Activated CD8-positive, alpha-beta memory T cell treated with anti-CD3 and anti-CD28 coated beads for 48 hours (primary cell): ENCODE measurements around the gene ITPR1.

Source experiments
- DNase-seq, 3 experiments: peaks; one replicate each; pipeline ENCODE4 v3.0.0-alpha.2; 2020; ENCODE audit warnings: low read depth in 2 of 3, low spot score in 2 of 3

The ITPR1 gene

DNA sequence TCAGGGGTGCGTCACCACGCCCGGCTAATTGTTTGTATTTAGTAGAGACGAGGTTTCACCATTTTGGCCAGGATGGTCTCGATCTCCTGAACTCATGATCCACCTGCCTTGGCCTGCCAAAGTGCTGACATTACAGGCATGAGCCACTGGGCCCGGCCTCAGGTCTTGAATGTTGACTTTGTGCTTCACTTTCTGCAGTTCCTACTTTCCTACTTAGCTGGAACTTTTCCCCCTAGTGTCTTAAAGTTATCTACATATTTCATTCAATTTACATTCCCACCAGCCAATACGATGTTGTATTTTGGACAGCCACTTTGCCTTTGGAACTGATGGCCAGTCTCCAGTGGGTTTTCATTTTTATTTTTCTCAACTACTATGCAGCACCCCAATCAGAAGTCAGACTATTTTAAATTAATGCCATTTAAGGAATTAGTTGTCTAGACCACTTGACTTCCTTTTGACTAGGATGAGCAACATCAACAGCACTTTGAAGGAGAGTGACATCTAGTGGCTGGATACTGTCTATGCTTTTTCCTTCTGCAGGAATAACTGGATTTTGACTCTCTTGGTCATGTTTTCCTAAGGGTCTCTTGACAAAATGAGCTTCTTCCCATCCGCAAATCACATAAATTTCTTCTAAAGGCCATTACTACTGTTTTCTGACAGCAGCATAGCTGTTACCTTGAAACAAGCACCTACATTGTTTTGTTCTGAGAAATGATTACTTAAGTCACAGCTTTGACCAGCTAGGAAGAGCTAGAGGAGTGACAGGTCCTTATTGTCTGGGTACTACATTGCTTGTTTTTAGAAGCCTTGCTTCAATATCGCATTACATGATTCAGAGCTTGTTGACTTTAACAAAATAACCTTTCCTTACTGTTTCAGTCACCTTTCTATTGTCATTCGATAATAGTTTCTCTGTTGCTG lies 140.2 kb downstream of the ITPR1 start:
- no peak for DNase-seq

DNA sequence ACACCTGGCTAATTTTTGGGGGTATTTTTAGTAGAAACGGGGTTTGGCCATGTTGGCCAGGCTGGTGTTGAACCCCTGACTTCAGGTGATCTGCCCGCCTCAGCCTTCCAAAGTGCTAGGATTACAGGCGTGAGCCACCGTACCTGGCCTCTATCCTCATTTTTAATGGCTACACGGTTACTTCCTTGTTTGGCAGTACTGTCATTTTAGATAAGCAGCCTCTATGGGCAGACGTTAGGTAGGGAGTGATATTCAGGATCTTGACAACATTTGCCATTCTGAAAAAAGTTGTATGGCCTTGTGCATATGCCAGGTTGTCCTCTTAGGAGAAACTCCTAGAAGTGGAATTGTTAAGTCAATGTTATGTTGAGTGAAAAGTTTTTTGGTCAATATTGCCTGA lies 141.7 kb downstream of the ITPR1 start:
- no peak for DNase-seq

DNA sequence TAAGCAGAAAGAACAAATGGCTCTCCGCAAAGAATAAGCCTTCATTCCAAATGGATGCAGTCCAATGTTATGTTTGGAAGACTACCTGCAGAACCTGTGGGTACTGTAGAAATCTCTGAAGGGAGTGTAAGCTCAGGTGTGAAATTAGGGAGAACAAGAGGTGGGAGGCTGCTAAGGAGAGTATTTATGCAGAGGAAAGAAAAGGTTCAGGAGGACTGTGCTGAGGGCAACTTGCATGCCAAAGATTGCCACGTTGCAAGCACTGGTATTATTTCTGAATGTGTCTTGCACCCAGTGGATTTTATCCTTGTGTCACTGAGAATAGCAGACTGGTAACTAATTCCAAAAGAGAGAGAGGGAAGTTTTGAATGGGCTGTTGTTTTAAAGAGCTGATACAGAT lies 144.1 kb downstream of the ITPR1 start:
- no peak for DNase-seq

DNA sequence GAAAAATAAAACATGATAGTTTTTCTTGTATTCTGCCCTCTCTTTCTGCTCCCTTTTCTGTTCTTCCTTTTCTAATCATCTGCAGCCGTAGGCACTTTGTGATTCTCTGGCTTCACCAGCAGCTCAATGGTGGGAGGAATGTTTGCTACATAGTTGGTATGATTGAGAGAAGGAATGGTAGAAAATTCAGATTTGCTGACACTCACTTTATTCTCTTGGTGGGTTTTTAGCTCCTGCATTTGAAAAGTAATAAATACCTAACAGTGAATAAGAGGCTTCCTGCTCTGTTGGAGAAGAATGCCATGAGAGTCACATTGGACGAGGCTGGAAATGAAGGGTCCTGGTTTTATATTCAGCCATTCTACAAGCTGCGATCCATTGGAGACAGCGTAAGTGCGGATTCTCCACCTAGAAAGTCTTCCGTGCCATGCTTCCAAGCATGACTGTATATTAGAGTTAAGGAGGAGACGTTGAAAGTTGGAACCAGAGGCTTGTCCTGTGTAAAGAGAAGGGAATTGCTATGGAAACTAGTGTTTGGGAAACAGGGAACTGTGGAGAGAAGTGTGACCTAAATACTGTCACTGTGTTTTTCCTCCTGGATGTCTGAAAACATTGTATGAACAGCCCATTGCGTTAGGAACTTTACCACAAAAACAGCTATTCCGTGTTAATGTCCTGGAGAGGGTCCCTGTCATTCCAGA lies 148.9 kb downstream of the ITPR1 start:
- no peak for DNase-seq

GRCh38 chr3:4642611-4643010 lies 149.5 kb downstream of the ITPR1 start:
- DNase-seq, result no peak

- DNase-seq, result no peak
These were observed 150.9 kb downstream of the ITPR1 start for GRCh38 chr3:4643904-4644547.

DNA sequence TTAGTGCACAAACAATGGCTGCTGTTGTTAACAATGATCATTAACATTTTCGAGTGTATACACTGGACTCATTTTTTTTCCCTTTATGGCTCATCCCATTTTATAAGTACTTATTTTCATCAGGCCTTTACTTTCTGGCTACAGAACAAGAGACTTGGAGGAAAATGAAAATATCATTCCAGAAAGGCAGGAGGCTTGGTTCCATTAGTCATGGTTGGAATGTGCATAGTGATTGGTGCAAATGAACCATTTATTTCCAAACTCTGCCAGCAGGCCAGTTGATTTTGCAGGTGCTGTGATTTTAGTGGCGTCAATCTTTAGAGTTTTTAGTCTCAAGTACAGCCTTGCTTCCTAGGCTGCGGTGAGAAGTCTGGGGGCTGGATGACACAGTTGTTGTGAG lies 151.8 kb downstream of the ITPR1 start:
- DNase-seq, result no peak

- DNase-seq, result no peak
These were observed 152.3 kb downstream of the ITPR1 start for GRCh38 chr3:4645468-4645867.

DNA sequence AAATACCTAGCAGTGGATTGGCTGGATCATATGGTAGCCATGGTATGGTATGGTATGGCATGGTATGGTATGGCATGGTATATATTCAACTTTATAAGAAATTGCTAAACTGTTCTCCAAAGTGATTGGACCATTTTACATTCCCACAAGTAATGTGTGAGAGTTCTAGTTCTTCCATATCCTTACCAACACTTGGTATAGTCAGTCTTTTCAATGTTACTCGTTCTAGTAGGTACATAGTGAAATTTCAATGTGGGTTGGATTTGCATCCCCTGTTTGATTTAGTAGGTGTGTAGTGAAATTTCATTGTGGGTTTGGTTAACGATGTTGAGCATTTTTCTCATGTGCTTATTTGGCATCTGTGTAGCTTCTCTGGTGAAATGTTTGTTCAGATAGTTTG lies 154.3 kb downstream of the ITPR1 start:
- DNase-seq, result no peak

DNA sequence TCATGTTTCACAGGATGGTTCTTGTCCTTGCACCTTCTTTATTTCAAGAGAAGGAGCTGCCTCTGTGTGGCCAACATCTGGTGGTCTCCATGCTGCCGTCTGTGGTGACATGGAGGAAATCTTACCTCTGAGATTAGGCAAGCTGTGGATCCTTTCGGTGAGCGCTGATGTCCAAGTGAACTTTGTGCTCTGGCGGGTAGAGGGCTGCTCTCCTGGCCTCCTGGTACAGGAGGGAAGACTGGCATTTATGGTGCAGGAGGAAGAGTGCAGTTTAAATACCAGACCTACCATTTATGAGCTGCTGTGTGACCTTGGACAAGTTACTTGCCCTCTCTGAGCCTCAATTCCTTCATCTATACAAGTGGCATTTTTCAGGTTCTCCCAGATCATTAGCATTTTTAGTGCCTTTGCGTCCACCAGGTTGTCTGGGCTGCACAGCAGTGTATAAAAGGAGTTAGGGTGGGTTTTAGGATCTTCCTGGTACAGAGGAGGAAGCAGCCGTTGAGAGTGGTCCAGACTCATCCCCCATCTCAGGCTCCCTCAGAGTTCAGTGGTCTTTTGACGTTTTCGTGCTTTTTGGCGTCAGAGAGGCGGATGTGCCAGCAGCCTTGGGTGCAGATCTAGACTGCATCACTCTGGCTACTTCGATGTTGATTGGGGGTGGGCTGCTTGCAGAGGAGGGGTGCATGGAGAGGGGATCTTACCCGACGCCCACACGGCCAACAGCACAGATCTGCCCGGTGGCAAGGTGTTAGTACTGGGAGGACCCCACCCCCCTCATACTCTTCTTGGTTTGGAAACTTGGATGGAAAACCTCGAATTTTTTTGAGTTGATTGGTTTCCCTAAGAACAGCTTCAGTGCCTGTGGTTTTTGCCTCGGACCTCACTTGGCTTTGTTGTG lies 162.2 kb downstream of the ITPR1 start:
- no peak for DNase-seq

GRCh38 chr3:4656059-4656458 lies 162.9 kb downstream of the ITPR1 start:
- DNase-seq, result no peak

GRCh38 chr3:4656626-4657328 lies 163.6 kb downstream of the ITPR1 start:
- no peak for DNase-seq

- DNase-seq, result no peak
These were observed 167.8 kb downstream of the ITPR1 start for GRCh38 chr3:4660936-4661335.

GRCh38 chr3:4664412-4664811 lies 171.3 kb downstream of the ITPR1 start:
- no peak for DNase-seq

- DNase-seq, result no peak
These were observed 172.0 kb downstream of the ITPR1 start for GRCh38 chr3:4665197-4665596.

- DNase-seq, result no peak
These were observed 172.9 kb downstream of the ITPR1 start for GRCh38 chr3:4666071-4666470.

DNA sequence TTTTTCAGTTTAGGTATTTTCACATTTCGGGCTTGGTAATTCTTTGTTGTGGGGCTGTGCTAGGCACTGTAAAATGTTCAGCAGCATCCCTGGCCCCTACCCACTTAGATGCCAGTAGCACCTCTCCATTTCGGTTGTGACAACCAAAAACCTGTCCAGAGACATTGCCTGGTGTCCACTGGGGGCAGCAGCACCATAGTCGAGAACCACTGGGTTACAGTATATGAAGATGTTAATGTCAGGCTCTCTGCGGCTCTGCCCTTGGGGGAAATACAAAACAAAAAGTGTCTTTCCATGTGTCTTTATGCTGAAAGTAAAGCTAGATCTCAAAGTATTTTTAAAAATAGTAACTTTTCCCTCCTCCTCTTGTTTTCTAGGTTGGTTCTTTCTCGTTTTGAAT lies 177.2 kb downstream of the ITPR1 start:
- no peak for DNase-seq

DNA sequence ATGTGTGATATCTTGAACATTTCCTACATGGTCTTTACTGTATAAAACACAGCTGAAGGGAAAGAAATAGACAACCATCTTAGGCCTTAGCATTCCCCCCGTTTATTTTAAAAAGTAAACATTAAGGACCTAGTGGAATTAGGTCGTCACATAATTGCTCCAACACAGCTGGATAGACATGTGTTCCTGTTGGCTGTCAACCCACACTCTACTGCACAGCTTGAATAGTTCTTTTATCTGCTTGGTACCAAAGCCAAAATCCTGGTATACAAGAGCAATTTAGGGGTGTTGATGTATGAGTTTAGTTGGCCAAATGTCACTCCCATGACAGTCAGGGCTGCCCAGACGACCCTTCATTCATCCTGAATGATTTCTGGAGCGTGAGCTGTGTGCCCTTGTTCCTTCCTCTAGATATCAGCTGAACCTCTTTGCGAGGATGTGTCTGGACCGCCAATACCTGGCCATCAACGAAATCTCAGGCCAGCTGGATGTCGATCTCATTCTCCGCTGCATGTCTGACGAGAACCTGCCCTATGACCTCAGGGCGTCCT lies 179.7 kb downstream of the ITPR1 start:
- no peak for DNase-seq

- no peak for DNase-seq
These were observed 181.1 kb downstream of the ITPR1 start for GRCh38 chr3:4674216-4674615.

GRCh38 chr3:4675704-4676103 lies 182.6 kb downstream of the ITPR1 start:
- no peak for DNase-seq
